ENCODE data around the gene JMJD1C. TPM values are rescaled to one million over a fixed set of nuclear protein-coding genes. Genes with fewer than 3 reads are reported as not detected.

JMJD1C gene
- total RNA-seq, 1 experiment from 2014 or later, result 139 TPM

DNA sequence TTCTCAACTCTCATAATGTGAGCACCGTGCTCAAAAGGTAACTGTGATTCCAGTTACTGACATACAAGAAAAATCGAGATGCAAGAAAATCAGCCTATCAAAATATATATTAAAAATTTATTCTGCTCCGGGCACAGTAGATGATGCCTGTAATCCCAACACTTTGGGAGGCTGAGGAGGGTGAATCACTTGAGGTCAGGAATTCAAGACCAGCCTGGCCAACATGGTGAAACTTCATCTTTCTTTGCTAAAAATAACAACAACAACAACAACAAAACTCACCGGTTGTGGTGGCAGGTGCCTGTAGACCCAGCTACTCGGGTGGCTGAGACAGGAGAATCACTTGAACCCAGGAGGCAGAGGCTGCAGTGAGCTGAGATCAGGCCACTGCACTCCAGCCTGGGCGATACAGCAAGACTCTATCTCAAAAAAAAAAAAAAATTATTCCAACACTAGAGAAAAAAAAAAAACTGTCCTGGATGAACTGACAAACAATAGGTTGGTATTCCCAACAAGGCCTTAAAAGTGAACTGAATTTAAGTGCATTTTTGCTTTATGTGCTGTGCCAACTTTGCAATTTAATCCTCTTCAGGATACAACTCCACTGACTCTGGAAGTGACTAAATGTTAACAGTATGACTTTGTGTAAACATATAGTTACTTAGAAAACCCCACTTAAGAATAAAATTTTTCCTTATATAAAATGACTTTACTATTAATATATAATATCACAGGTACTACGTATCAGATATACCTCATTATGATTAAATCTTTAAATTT lies 51.1 kb downstream of the JMJD1C start:
- H3K9me2 ChIP-seq (replicated peaks; ENCODE audit: low read length), result no peaks in the 10 kb centered on the region
- peaks cover 48% of the 10 kb centered on the region for H3K4me1 ChIP-seq (ENCODE audit: insufficient read depth, low read length)
- no peaks in the 10 kb centered on the region for H3K36me3 ChIP-seq (ENCODE audit: low read depth, low read length)
- peak overlapping the region; percentile 42 for H3K9ac ChIP-seq (ENCODE audit: low read length)
- peak; percentile 96 for ATAC-seq
- no peaks in the 10 kb centered on the region for H3K27me3 ChIP-seq (ENCODE audit: low read length)
- peak; percentile 100 for DNase-seq
- H3F3A ChIP-seq (ENCODE audit: low read length, unreplicated experiment), result peaks cover 8% of the 10 kb centered on the region
- H3K9me3 ChIP-seq (ENCODE audit: low read length), result no peaks in the 10 kb centered on the region
- H3K27ac ChIP-seq (ENCODE audit: low read length), result peak overlapping the region; percentile 76
- no peak overlapping the region; the same call in 1 of the 2 replicates for H2AFZ ChIP-seq (ENCODE audit: low read length)
- CTCF ChIA-PET, result no interaction called here
- intact Hi-C loops (cut with micrococcal nuclease), result loop anchor here (1.0 to 5.0 kb wide), 5 partner anchors 21 to 213 kb away; no protein-coding TSS in a partner anchor
- H3K79me2 ChIP-seq (ENCODE audit: low read length), result peaks cover 84% of the 10 kb centered on the region
- TF ChIP-seq, protein P1, sequence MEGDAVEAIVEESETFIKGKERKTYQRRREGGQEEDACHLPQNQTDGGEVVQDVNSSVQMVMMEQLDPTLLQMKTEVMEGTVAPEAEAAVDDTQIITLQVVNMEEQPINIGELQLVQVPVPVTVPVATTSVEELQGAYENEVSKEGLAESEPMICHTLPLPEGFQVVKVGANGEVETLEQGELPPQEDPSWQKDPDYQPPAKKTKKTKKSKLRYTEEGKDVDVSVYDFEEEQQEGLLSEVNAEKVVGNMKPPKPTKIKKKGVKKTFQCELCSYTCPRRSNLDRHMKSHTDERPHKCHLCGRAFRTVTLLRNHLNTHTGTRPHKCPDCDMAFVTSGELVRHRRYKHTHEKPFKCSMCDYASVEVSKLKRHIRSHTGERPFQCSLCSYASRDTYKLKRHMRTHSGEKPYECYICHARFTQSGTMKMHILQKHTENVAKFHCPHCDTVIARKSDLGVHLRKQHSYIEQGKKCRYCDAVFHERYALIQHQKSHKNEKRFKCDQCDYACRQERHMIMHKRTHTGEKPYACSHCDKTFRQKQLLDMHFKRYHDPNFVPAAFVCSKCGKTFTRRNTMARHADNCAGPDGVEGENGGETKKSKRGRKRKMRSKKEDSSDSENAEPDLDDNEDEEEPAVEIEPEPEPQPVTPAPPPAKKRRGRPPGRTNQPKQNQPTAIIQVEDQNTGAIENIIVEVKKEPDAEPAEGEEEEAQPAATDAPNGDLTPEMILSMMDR (conservative IDR thresholded peaks at IDR 0.05; ENCODE audit: low read depth, low read length), result no peak
- no peak for TF ChIP-seq EZH2 (IDR thresholded peaks at IDR 0.05; ENCODE audit: low read length, unreplicated experiment)
- TF ChIP-seq EZH2phosphoT487 (IDR thresholded peaks at IDR 0.05; ENCODE audit: borderline replicate concordance, low read length), result no peak
- 0 out of 2 replicates have a peak, but pooled peaks cover 6% of the 10 kb centered on the region for H4K20me1 ChIP-seq (ENCODE audit: low read length)
- peak overlapping the region; percentile 60 for H3K4me2 ChIP-seq (ENCODE audit: low read length)
- H3K4me3 ChIP-seq (ENCODE audit: low read length), result peak overlapping the region; percentile 23
- POLR2A ChIA-PET (ENCODE audit: unreplicated experiment), result no interaction called here
- TSS peak; percentile 28 for BruUV-seq (replicated peaks)

DNA sequence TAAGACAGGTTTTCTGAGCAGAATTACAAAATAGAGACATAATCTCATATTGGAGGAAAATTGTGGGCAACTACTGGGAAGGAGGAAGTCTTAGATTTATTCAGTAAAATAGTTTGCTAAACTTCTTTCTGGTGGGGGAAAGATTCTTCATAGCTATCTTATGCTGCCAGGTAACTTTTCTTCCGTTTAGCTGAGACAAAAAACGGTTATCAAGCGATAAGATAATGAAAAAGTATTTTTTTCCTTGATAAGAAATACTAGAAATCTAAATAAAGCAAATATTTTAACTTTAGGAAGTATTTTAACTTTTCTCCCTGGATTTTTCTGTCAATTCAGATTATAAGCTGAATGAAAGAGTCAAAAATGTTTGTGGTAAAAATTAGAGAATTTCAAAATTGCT lies 52.3 kb downstream of the JMJD1C start:
- Histone ChIP-seq H3K4me3 (ENCODE audit: low read length) (no peak overlapping the region), H3K27me3 (ENCODE audit: low read length) (no peaks in the 10 kb centered on the region), H3K36me3 (ENCODE audit: low read depth, low read length) (no peaks in the 10 kb centered on the region), H4K20me1 (ENCODE audit: low read length) (peaks cover 6% of the 10 kb centered on the region; the same call in 1 of the 2 replicates), H3K9me3 (ENCODE audit: low read length) (no peaks in the 10 kb centered on the region), H3K4me2 (ENCODE audit: low read length) (no peak overlapping the region), H2AFZ (ENCODE audit: low read length) (no peak overlapping the region), H3F3A (ENCODE audit: low read length, unreplicated experiment) (peaks cover 8% of the 10 kb centered on the region), H3K79me2 (ENCODE audit: low read length) (peaks cover 88% of the 10 kb centered on the region), H3K4me1 (ENCODE audit: insufficient read depth, low read length) (peaks cover 48% of the 10 kb centered on the region), H3K27ac (ENCODE audit: low read length) (no peak overlapping the region), H3K9ac (ENCODE audit: low read length) (no peak overlapping the region), H3K9me2 (replicated peaks; ENCODE audit: low read length) (no peaks in the 10 kb centered on the region)
- TF ChIP-seq, protein P1 (conservative IDR thresholded peaks at IDR 0.05; ENCODE audit: low read depth, low read length), result no peak
- no peak for TF ChIP-seq EZH2 (IDR thresholded peaks at IDR 0.05; ENCODE audit: low read length, unreplicated experiment)
- TF ChIP-seq EZH2phosphoT487 (IDR thresholded peaks at IDR 0.05; ENCODE audit: borderline replicate concordance, low read length), result no peak
- intact Hi-C loops (cut with micrococcal nuclease), result no loop called here
- ChIA-PET POLR2A (ENCODE audit: unreplicated experiment) (no interaction called here), CTCF (no interaction called here)
- ATAC-seq (no peak), DNase-seq (no peak)
- no TSS peak for BruUV-seq (replicated peaks)

DNA sequence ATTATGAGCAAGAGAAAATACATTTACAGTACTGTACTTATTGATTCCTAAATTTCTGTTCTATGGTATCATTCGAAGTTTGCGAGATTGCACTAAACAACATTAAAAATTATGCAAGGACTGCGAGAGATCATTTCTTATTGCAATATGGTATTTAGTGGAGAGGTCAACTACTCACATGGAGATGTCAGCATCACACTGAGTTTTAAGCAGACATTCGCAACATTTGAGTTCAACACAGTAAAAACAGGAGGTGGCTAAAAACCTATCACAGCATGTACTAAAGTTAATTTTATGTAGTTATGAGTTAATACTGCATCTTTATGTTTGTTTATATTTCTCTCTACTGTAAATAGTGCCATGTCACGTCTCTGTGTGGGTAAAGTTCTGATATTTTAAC lies 53.5 kb downstream of the JMJD1C start:
- intact Hi-C loops (cut with micrococcal nuclease), result no loop called here
- Histone ChIP-seq H3K9ac (ENCODE audit: low read length) (no peak overlapping the region), H3K4me1 (ENCODE audit: insufficient read depth, low read length) (peaks cover 42% of the 10 kb centered on the region), H4K20me1 (ENCODE audit: low read length) (peaks cover 6% of the 10 kb centered on the region; the same call in 1 of the 2 replicates), H3K27ac (ENCODE audit: low read length) (no peak overlapping the region), H3F3A (ENCODE audit: low read length, unreplicated experiment) (peaks cover 8% of the 10 kb centered on the region), H3K79me2 (ENCODE audit: low read length) (peaks cover 87% of the 10 kb centered on the region), H3K4me3 (ENCODE audit: low read length) (no peak overlapping the region), H2AFZ (ENCODE audit: low read length) (no peak overlapping the region), H3K9me2 (replicated peaks; ENCODE audit: low read length) (no peaks in the 10 kb centered on the region), H3K9me3 (ENCODE audit: low read length) (no peaks in the 10 kb centered on the region), H3K4me2 (ENCODE audit: low read length) (no peak overlapping the region), H3K27me3 (ENCODE audit: low read length) (no peaks in the 10 kb centered on the region), H3K36me3 (ENCODE audit: low read depth, low read length) (no peaks in the 10 kb centered on the region)
- BruUV-seq (replicated peaks), result no TSS peak
- ChIA-PET CTCF (interaction anchor here (0.6 kb wide), 1 partner anchor 176 kb away, joined by 4 read pairs; no protein-coding TSS in a partner anchor), POLR2A (ENCODE audit: unreplicated experiment) (interaction anchor here (0.7 kb wide), 1 partner anchor 53 kb away, joined by 62 read pairs; no protein-coding TSS in a partner anchor)
- no peak for ATAC-seq
- TF ChIP-seq EZH2 (IDR thresholded peaks at IDR 0.05; ENCODE audit: low read length, unreplicated experiment) (no peak), EZH2phosphoT487 (IDR thresholded peaks at IDR 0.05; ENCODE audit: borderline replicate concordance, low read length) (no peak)
- TF ChIP-seq, protein P1 (conservative IDR thresholded peaks at IDR 0.05; ENCODE audit: low read depth, low read length), result no peak
- no peak for DNase-seq

Data from PC-3 (cell line).